HG03442 (cell line): ENCODE results near the gene TSKS.

Experiments used
- ATAC-seq: cut with Tn5 transposase; IDR thresholded peaks from one replicate; pipeline ENCODE4 v1.9.1; 2021; ENCODE audit warnings: mild to moderate bottlenecking, moderate library complexity; ENCODE audit not compliant: unreplicated experiment

Gene TSKS

DNA sequence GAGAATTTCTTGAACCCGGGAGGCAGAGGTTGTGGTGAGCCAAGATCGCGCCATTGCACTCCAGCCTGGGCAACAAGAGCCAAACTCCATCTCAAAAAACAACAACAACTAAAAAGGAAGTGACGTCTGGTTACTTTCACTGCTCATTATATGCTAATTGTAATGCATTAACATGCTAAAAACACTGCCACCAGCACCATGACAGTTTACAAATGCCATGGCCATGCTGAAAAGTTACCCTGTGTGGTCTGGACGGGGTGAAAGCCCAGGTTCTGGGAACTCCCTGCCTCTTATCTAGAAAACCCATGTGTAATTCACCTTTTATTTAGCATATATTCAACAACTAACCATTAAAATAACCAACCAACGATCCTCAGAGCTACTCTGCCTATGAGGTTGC, 44.1 kb downstream of the TSKS start:
- ATAC-seq: no peak

DNA sequence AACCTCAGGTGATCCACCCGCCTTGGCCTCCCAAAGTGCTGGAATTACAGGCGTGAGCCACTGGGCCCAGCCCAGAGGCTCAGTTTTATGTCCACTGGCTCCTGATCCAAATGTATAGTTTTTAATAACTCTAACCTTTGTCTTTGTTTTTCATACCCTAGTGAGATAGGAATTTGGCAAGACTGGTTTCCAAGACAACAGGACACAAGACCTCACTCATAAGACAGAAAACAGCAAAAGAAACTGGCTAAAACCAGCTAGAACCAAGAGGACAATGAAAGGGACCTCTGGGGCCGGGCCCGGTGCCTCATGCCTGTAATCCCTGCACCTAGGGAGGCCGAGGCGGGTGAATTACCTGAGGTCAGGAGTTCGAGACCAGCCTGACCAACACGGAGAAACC, 44.6 kb downstream of the TSKS start:
- ATAC-seq: no peak

GRCh38 chr19:49716154-49716553, 47.0 kb downstream of the TSKS start:
- ATAC-seq: no peak

DNA sequence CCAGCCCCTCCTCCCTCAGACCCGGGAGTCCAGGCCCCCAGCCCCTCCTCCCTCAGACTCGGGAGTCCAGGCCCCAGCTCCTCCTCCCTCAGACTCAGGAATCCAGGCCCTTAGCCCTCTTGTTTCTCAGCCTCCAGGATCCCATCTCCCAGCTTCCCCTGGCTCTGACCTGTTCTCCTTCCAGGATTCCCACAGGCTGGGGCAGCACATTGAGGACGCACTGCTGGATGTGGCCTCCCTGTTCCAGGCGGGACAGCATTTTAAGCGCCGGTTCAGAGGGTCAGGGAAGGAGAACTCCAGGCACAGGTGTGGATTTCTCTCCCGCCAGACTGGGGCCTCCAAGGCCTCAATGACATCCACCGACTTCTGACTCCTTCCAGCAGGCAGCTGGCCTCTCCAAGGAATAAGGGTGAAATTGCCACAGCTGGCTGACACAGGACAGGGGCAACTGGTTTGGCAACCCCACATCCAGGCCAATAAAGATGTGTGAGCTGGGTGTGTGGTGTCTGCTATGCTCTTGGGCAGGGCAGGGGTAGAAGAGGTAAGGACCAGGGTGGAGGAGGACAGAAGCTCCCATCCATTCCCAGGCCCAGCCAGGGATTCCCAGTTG, 49.8 kb downstream of the TSKS start:
- no peak for ATAC-seq

DNA sequence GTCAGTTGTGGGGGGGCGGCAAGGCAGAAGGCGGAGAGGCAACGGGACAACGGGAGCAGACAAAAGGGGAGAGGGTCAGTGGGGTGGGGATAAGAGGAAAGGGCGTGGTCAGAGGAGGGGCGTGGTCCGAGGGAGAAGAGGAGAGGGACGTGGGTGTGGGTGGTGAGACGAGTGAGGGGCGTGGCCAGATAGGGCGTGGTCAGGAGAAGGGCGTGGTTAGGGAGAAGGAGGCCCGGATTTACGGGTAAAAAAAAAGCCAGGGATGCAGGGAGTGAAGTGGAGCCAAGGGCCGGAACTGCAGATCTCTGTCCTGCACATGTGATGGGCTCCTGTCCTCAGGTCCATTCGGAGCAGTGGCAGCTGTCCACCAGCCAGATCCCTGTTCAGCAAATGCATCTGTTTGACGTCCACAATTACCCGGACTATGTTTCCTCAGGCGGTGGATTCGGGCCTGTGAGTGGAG, 50.7 kb downstream of the TSKS start:
- no peak for ATAC-seq

DNA sequence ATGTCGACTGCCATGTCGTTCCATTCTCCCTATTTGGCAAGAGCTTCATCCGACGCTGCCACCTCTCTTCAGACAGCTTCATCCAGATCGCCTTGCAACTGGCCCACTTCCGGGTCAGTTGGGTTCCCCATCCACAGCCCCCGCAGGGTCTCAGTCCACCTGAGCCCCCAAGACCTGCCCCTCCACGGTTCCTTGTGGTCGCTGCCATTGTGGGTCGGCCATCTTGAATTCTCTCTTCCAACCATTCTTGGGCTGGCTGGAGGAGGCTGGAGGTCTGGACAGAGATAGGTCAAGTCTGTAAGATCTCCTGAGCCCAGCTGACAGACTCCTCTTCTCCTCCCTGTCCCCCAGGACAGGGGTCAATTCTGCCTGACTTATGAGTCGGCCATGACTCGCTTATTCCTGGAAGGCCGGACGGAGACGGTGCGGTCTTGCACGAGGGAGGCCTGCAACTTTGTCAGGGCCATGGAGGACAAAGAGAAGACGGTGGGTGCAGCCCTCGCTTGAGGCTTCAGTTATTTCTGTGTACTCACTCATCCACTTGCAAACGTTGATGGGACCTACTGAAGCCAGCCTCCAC, 52.6 kb downstream of the TSKS start:
- no peak for ATAC-seq

DNA sequence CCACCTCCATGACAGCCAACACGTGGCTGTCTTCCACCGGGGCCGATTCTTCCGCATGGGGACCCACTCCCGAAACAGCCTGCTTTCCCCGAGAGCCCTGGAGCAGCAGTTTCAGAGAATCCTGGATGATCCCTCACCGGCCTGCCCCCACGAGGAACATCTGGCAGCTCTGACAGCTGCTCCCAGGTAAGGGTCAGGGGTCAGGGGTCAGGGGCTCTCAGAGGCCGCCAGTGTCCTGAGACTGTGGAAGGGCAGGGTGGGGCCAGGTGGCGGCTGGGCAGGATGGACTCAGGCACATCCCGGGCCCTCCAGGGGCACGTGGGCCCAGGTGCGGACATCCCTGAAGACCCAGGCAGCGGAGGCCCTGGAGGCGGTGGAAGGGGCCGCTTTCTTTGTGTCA, 57.2 kb downstream of the TSKS start:
- no peak for ATAC-seq

GRCh38 chr19:49704888-49705642, 58.0 kb downstream of the TSKS start:
- ATAC-seq: no peak

DNA sequence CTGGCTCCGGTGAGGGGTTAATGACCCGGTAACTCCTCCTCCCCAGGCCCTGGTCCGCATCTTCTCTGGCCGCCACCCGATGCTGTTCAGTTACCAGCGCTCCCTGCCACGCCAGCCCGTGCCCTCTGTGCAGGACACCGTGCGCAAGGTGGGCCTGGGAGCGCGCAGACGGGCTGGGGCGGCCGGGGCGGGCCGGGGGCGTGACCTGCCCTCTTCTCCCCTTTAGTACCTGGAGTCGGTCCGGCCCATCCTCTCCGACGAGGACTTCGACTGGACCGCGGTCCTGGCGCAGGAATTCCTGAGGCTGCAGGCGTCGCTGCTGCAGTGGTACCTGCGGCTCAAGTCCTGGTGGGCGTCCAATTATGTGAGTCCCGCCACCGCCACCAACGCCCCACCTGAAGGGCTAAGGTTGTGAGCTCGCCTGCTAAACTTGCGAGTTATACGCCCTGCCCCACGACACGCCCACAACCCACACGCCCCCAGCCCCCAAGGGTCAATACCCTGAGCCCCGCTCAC, 61.8 kb downstream of the TSKS start:
- no peak for ATAC-seq

- ATAC-seq: no peak
Observed at GRCh38 chr19:49700563-49700962, 62.5 kb downstream of the TSKS start.

DNA sequence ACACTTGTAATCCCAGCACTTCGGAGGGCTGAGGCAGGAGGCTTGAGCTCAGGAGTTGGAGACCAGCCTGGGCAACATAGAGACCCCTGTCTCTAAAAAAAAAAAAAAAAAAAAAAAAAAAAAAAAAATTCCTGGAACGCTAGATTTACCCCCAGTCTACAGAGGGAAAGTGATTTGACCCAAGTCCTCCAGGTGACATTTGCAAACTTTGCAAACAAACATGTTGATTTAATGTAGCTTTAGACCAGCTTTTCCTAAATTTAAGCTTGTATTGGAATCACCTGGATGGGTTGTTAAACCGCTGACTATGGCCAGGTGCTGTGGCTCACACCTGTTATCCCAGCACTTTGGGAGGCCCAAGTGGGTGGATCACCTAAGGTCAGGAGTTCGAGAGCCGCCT, 63.7 kb downstream of the TSKS start:
- ATAC-seq: no peak

- no peak for ATAC-seq
Observed at GRCh38 chr19:49696865-49697264, 66.2 kb downstream of the TSKS start.

- no peak for ATAC-seq
Observed at GRCh38 chr19:49696115-49696514, 67.0 kb downstream of the TSKS start.

GRCh38 chr19:49692147-49692506, 71.0 kb downstream of the TSKS start:
- no peak for ATAC-seq

DNA sequence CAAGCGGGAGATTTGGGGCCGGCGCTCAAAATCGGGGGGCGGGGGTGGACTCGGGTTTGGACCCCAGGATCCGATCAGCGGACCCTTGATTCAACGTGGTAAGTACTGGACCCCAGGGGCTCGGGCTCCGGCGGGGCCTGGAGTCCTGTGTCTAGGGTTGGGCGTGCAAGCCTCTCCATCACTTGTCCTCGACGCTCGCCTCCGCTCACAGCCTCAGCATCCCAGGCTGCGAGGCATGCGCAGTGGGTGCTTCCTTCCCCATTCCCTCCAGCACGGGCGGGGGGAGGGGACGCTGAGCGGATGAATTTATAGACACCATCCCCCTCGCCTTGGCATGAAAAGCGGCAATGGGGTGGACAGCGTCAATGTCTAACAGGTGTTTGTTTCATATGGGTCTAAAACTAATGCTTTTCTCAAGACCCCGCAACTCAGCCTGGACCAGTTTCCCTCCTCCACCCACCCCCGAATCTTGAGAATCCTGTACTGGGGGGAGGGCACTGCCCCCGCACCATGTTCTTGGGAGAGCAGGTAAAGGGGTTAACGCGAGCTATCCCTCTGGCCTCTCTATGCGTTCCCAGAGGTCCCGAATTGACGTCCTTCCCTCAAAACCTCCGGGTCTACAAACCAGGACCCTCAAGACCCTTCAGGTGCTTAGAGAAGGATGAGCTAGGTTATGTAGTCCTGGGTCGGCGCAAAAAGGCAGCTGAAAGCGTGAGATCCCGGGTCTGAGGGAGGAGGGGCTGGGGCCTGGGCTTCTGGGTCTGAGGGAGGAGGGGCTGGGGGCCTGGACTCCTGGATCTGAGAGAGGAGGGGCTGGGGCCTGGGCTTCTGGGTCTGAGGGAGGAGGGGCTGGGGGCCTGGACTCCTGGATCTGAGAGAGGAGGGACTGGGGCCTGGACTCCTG, 71.6 kb downstream of the TSKS start:
- no peak for ATAC-seq

GRCh38 chr19:49690656-49691242, 72.4 kb downstream of the TSKS start, which contains the start of gene CPT1C:
Gene CPT1C, plus strand, starts transcription at chr19:49691116. Its CDS starts 1,137 bp downstream, at chr19:49692253.
- no peak for ATAC-seq

- ATAC-seq: no peak
Observed at GRCh38 chr19:49690079-49690655, 72.9 kb downstream of the TSKS start.
